GM21825 (cell line): Measurements from ENCODE around the gene BAG3.
"Not testable (repeated sequence)": the region's sequence is repeated elsewhere in the genome, so short reads cannot be mapped to it uniquely, and the experiment has no call there.

Experiments
- ATAC-seq: cut with Tn5 transposase; IDR thresholded peaks from one replicate; pipeline ENCODE4 v1.9.1; 2021; ENCODE audit warnings: mild to moderate bottlenecking, moderate library complexity; ENCODE audit not compliant: unreplicated experiment

BAG3 gene

GRCh38 chr10:119650692-119651513 lies at the start of gene BAG3:
Gene BAG3 (plus strand): TSS chr10:119651380. CDS start chr10:119651676, 296 bp downstream.
- peak; percentile 71 for ATAC-seq

GRCh38 chr10:119602241-119603095 lies 48.7 kb upstream of the BAG3 start:
- ATAC-seq = no peak

GRCh38 chr10:119604468-119604867 lies 46.7 kb upstream of the BAG3 start:
- ATAC-seq = no peak

- no peak for ATAC-seq
Measured at GRCh38 chr10:119608316-119609155, 42.6 kb upstream of the BAG3 start.

GRCh38 chr10:119609516-119609915 lies 41.7 kb upstream of the BAG3 start:
- no peak for ATAC-seq

GRCh38 chr10:119611433-119611832 lies 39.7 kb upstream of the BAG3 start:
- ATAC-seq = no peak

GRCh38 chr10:119613741-119614140 lies 37.4 kb upstream of the BAG3 start:
- ATAC-seq = no peak

- ATAC-seq = no peak
Measured at GRCh38 chr10:119614686-119615085, 36.5 kb upstream of the BAG3 start.

- no peak for ATAC-seq
Measured at GRCh38 chr10:119616882-119617570, 34.2 kb upstream of the BAG3 start.

- no peak for ATAC-seq
Measured at GRCh38 chr10:119619215-119619614, 32.0 kb upstream of the BAG3 start.

- not testable (repeated sequence) for ATAC-seq
Measured at GRCh38 chr10:119619811-119620210, 31.4 kb upstream of the BAG3 start.

GRCh38 chr10:119620241-119621077 lies 30.7 kb upstream of the BAG3 start:
- no peak for ATAC-seq

- ATAC-seq = no peak
Measured at GRCh38 chr10:119621078-119621384, 30.1 kb upstream of the BAG3 start.

GRCh38 chr10:119625570-119626280 lies 25.5 kb upstream of the BAG3 start:
- ATAC-seq = no peak

- ATAC-seq = no peak
Measured at GRCh38 chr10:119630300-119630699, 20.9 kb upstream of the BAG3 start.

GRCh38 chr10:119633538-119634218 lies 17.5 kb upstream of the BAG3 start:
- ATAC-seq = no peak

- ATAC-seq = no peak
Measured at GRCh38 chr10:119634219-119634544, 17.0 kb upstream of the BAG3 start.

- no peak for ATAC-seq
Measured at GRCh38 chr10:119637631-119638030, 13.5 kb upstream of the BAG3 start.

- no peak for ATAC-seq
Measured at GRCh38 chr10:119638982-119639381, 12.2 kb upstream of the BAG3 start.
